HCT116 (cell line): Measurements from ENCODE around the gene PGAP3. TPM values are rescaled to one million over a fixed set of nuclear protein-coding genes. Genes with fewer than 3 reads are reported as not detected.

ENCODE experiments used
- ATAC-seq: fragments of 200-7000 bp; cut with Tn5 transposase; 2 replicates; pipeline ENCODE4 v1.9.1; 2020; ENCODE audit warnings: mild to moderate bottlenecking, moderate library complexity
- BruUV-seq: library from RNA; stranded (reverse); fragments of 400-500 nt; replicated peaks from 2 replicates; lab custom pipeline; 2021; lab: Mats Ljungman, UMichigan
- CTCF ChIA-PET: fragments of 300-600 bp; sonication (Branson Sonifier 250); formaldehyde crosslinking; loops from one replicate; lab custom pipeline; 2021; ENCODE audit warnings: antibody characterized with exemption; lab: Charles Lee
- POLR2A ChIA-PET: fragments of 300-600, 350-600 bp; sonication (Branson Sonifier 250); formaldehyde crosslinking; loops from one replicate; lab custom pipeline; 2021; ENCODE audit warnings: antibody characterized with exemption; lab: Charles Lee
- RAD21 ChIA-PET, 2 experiments: fragments of 300-600 bp; sonication (Branson Sonifier 250); formaldehyde crosslinking; loops; one replicate each; lab custom pipeline; 2023; ENCODE audit warnings: low total read pairs in 2 of 2; ENCODE audit not compliant: uncharacterized antibody in 2 of 2, unreplicated experiment in 2 of 2, low non-redundant PET in 1 of 2; lab: Charles Lee
- DNase-seq: peaks from one replicate; pipeline ENCODE4 v3.0.0-alpha.2; 2010; ENCODE audit warnings: low read depth, low spot score
- H2AFZ ChIP-seq: fragments of 200-600 bp; shearing (Covaris generic), sonication (generic); 2 replicates; pipeline ENCODE4 v1.6.1; 2017; ENCODE audit warnings: low read depth, mixed run types, mixed read lengths, antibody characterized with exemption, low read length; ENCODE audit not compliant: poor library complexity, severe bottlenecking
- H3K27ac ChIP-seq: 2 replicates; pipeline ENCODE4 v1.5.1; 2012; ENCODE audit warnings: low read depth, low read length
- H3K27me3 ChIP-seq: fragments of 200-600 bp; sonication (generic); 2 replicates; pipeline ENCODE4 v1.6.1; 2016; ENCODE audit warnings: mixed run types, low read length, mixed read lengths; ENCODE audit not compliant: insufficient read depth
- H3K36me3 ChIP-seq, 2 experiments: fragments of 200-500 bp in 1 of 2; fragments of 200-600 bp in 1 of 2; sonication (Bioruptor generic) in 1 of 2; sonication (generic) in 1 of 2; 2 replicates each; pipeline versions ENCODE4 v1.5.1 to v1.6.1; 2014 to 2016; ENCODE audit warnings: low read length in 2 of 2, inconsistent platforms in 1 of 2, mixed read lengths in 1 of 2, mixed run types in 1 of 2; ENCODE audit not compliant: insufficient read depth in 2 of 2, control insufficient read depth in 1 of 2
- H3K4me1 ChIP-seq, 2 experiments: fragments of 200-600 bp in 1 of 2; sonication (generic) in 1 of 2; 2 replicates each; pipeline versions ENCODE4 v1.5.1 to v1.6.1; 2012 to 2017; ENCODE audit warnings: low read length in 2 of 2, inconsistent platforms in 1 of 2, mild to moderate bottlenecking in 1 of 2, mixed read lengths in 1 of 2, mixed run types in 1 of 2, moderate library complexity in 1 of 2; ENCODE audit not compliant: insufficient read depth in 2 of 2, control insufficient read depth in 1 of 2
- H3K4me2 ChIP-seq: fragments of 200-600 bp; sonication (generic); 2 replicates; pipeline ENCODE4 v1.6.1; 2017; ENCODE audit warnings: mixed run types, low read length, mixed read lengths
- H3K4me3 ChIP-seq, 2 experiments: fragments of 200-600 bp in 1 of 2; sonication (generic) in 1 of 2; replicated peaks in 1 of 2; 2 replicates each; pipeline ENCODE4 v1.5.1; 2011 to 2016; ENCODE audit warnings: low read length in 2 of 2, control low read depth in 1 of 2, low read depth in 1 of 2, mild to moderate bottlenecking in 1 of 2, mixed read lengths in 1 of 2, mixed run types in 1 of 2
- H3K79me2 ChIP-seq: fragments of 200-600 bp; sonication (generic); 2 replicates; pipeline ENCODE4 v1.6.1; 2017; ENCODE audit warnings: mild to moderate bottlenecking, mixed run types, low read length, moderate library complexity, mixed read lengths; ENCODE audit not compliant: insufficient read depth
- H3K9ac ChIP-seq: fragments of 200-600 bp; sonication (generic); 2 replicates; pipeline ENCODE4 v1.6.1; 2016; ENCODE audit warnings: low read length, mixed read lengths
- H3K9me2 ChIP-seq: fragments of 200-600 bp; sonication (generic), shearing (Covaris generic); 2 replicates; pipeline ENCODE4 v1.6.1; 2017; ENCODE audit warnings: mixed run types, mild to moderate bottlenecking, moderate library complexity; ENCODE audit not compliant: insufficient read depth
- H3K9me3 ChIP-seq, 2 experiments: fragments of 200-500 bp in 1 of 2; fragments of 200-600 bp in 1 of 2; sonication (Bioruptor generic) in 1 of 2; sonication (generic) in 1 of 2; 2 replicates each; pipeline ENCODE4 v1.6.1; 2014 to 2017; ENCODE audit warnings: low read length in 2 of 2, mixed read lengths in 2 of 2, inconsistent platforms in 1 of 2, low read depth in 1 of 2, mild to moderate bottlenecking in 1 of 2, mixed run types in 1 of 2, moderate library complexity in 1 of 2; ENCODE audit not compliant: control insufficient read depth in 1 of 2, insufficient read depth in 1 of 2
- H4K20me1 ChIP-seq: fragments of 200-600 bp; sonication (generic), shearing (Covaris generic); 2 replicates; pipeline ENCODE4 v1.6.1; 2017; ENCODE audit warnings: mixed run types, mild to moderate bottlenecking, moderate library complexity; ENCODE audit not compliant: insufficient read depth
- CBX3 ChIP-seq: IDR thresholded peaks from 2 replicates; pipeline ENCODE4 v1.6.1; 2012; ENCODE audit warnings: low read depth
- EGR1 ChIP-seq: IDR thresholded peaks from 2 replicates; pipeline ENCODE4 v1.6.1; 2012; ENCODE audit warnings: low read depth
- EZH2phosphoT487 ChIP-seq: fragments of 200-600 bp; IDR thresholded peaks from 2 replicates; pipeline ENCODE4 v1.6.1; 2018; ENCODE audit warnings: antibody characterized with exemption, borderline replicate concordance
- JUND ChIP-seq: IDR thresholded peaks from 2 replicates; pipeline ENCODE4 v1.6.1; 2012
- POLR2A ChIP-seq: IDR thresholded peaks from 2 replicates; pipeline ENCODE4 v1.7.0; 2011; ENCODE audit warnings: borderline replicate concordance; ENCODE audit not compliant: insufficient read depth, insufficient read length; ENCODE audit errors: extremely low read depth
- POLR2AphosphoS5 ChIP-seq: IDR thresholded peaks from 2 replicates; pipeline ENCODE4 v1.6.1; 2011; ENCODE audit warnings: mild to moderate bottlenecking, low read depth, low read length, moderate library complexity
- RAD21 ChIP-seq: IDR thresholded peaks from 2 replicates; pipeline ENCODE4 v1.6.1; 2012; ENCODE audit warnings: low read depth, mild to moderate bottlenecking
- REST ChIP-seq: IDR thresholded peaks from 2 replicates; pipeline ENCODE4 v1.6.1; 2012; ENCODE audit warnings: low read depth
- SIN3A ChIP-seq: IDR thresholded peaks from 2 replicates; pipeline ENCODE4 v1.6.1; 2012; ENCODE audit warnings: low read depth
- SP1 ChIP-seq: IDR thresholded peaks from 2 replicates; pipeline ENCODE4 v1.6.1; 2012; ENCODE audit warnings: low read depth
- TCF7L2 ChIP-seq: IDR thresholded peaks from 2 replicates; pipeline ENCODE4 v1.7.0; 2011; ENCODE audit warnings: borderline replicate concordance, inconsistent platforms; ENCODE audit not compliant: insufficient read depth, insufficient read length; ENCODE audit errors: extremely low read depth
- ZNF274 ChIP-seq: fragments of 200-500 bp; sonication (Bioruptor generic); IDR thresholded peaks from 2 replicates; pipeline ENCODE4 v1.6.1; 2014; ENCODE audit warnings: mild to moderate bottlenecking, low read depth, low read length, inconsistent platforms
- intact Hi-C: fragments of 100-400 bp; cut with micrococcal nuclease; formaldehyde crosslinking; loops from 2 replicates; pipeline ENCODE4 v1.10.0; 2022
- total RNA-seq: library from RNA; stranded (reverse); gene quantifications from one replicate; pipeline ENCODE4 v1.2.1, GENCODE V29; 2021; ENCODE audit not compliant: unreplicated experiment

Gene PGAP3
- total RNA-seq, 1 experiment from 2014 or later: 15.2 TPM

GRCh38 chr17:39661744-39662541 lies 25.9 kb downstream of the PGAP3 start:
- BruUV-seq: no TSS peak
- RAD21 ChIA-PET: no interaction called here
- intact Hi-C loops: no loop called here

More at GRCh38 chr17:39661744-39662541, 25.9 kb downstream of the PGAP3 start:
- Histone ChIP-seq H3K36me3 (peaks cover 2 to 5% of the 10 kb centered on the region in 2 experiments; a peak in 1 of 4 replicates), H2AFZ (no peak overlapping the region), H3K4me3 (no peak overlapping the region), H3K9me3 (no peaks in the 10 kb centered on the region), H3K4me1 (peaks cover 23 to 34% of the 10 kb centered on the region in 2 experiments), H3K9me2 (no peaks in the 10 kb centered on the region), H3K27ac (no peak overlapping the region; the same call in 1 of the 2 replicates)
- ATAC-seq: no peak
- no peak for TF ChIP-seq RAD21
- no peak for TF ChIP-seq POLR2AphosphoS5
- TF ChIP-seq REST: no peak
- no peak for TF ChIP-seq SIN3A
- TF ChIP-seq POLR2A: no peak
- no peak for TF ChIP-seq JUND
- no peak for TF ChIP-seq EZH2phosphoT487
- no peak for TF ChIP-seq SP1
- TF ChIP-seq EGR1: no peak
- no peak for TF ChIP-seq ZNF274
- TF ChIP-seq CBX3: no peak
- TF ChIP-seq TCF7L2: no peak
- TF ChIP-seq, all 23 proteins: peak for 0
- ChIA-PET POLR2A (no interaction called here), CTCF (interaction anchor here (1.2 kb wide), 1 partner anchor 8 kb away, joined by 5 read pairs; no protein-coding TSS in a partner anchor)
- no peaks in the 10 kb centered on the region for H4K20me1 ChIP-seq
- no peak overlapping the region for H3K4me2 ChIP-seq
- no peaks in the 10 kb centered on the region for H3K79me2 ChIP-seq
- no peaks in the 10 kb centered on the region for H3K27me3 ChIP-seq
- H3K9ac ChIP-seq: no peak overlapping the region
- DNase-seq: no peak
